ENCODE results near the gene MICAL1.

GRCh38 chr6:109445382-109445781 is 10.2 kb downstream of the MICAL1 start:
- no peak for TF ChIP-seq CTCF (IDR thresholded peaks at IDR 0.05)
- no peak for TF ChIP-seq POLR2A (IDR thresholded peaks at IDR 0.05)

Data from breast epithelium (tissue), 3 donors.